ENCODE data around the gene MOB3B. TPM values are rescaled to one million over a fixed set of nuclear protein-coding genes. Genes with fewer than 3 reads are reported as not detected.

The MOB3B gene
- polyA plus RNA-seq, 1 of the 3 experiments (the other 2 are of a cell fraction): 0.90 TPM

DNA sequence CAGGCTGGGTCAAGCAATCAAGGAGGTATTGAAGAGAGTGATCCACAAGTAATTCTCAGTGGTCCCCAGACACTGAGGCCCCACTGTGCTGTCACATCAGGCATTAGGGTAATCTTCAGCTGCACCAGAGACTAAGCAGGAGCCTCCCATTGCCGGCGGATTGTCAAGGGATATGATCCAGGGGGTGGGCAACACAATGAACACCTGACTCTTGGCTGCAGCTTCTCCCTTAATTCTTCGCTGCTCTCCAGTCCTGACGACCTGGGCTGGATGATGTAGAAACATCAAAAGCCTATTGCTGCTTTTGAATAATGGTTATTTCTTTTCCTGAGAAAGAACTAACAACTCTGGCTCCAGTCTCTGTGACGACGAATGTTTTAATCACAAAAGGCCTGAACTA, 83.9 kb downstream of the MOB3B start:
- Histone ChIP-seq H2AFZ (ENCODE audit: low read depth) (no peak overlapping the region), H3K4me3 (ENCODE audit: low read depth in 2 of 2, low read length in 1 of 2) (no peak overlapping the region), H3K27ac (ENCODE audit: low read depth in 2 of 2, low read length in 1 of 2) (no peak overlapping the region), H4K20me1 (ENCODE audit: insufficient read depth) (no peaks in the 10 kb centered on the region), H3K79me2 (ENCODE audit: insufficient read depth) (no peaks in the 10 kb centered on the region), H3K27me3 (ENCODE audit: insufficient read depth) (no peaks in the 10 kb centered on the region), H3K36me3 (replicated peaks in 1 of 2; ENCODE audit: control insufficient read depth in 1 of 2, insufficient read depth in 2 of 2, low read length in 1 of 2) (no peaks in the 10 kb centered on the region), H3K4me2 (no peak overlapping the region), H3K9me2 (no peaks in the 10 kb centered on the region), H3K9ac (no peak overlapping the region), H3K4me1 (ENCODE audit: control insufficient read depth in 1 of 2, insufficient read depth in 2 of 2, low read depth in 1 of 2, low read length in 1 of 2) (no peaks in the 10 kb centered on the region; a peak in 1 of 4 replicates), H3F3A (replicated peaks; ENCODE audit: insufficient read depth) (no peaks in the 10 kb centered on the region), H3K9me3 (no peaks in the 10 kb centered on the region)
- TF ChIP-seq MXI1 (IDR thresholded peaks at IDR 0.05; ENCODE audit: low read depth, low read length) (no peak), NFIC (IDR thresholded peaks at IDR 0.05; ENCODE audit: borderline replicate concordance) (no peak), JUND (IDR thresholded peaks at IDR 0.05) (no peak), FOXJ3 (CRISPR knock-in tag; IDR thresholded peaks at IDR 0.05) (no peak), TCF12 (IDR thresholded peaks at IDR 0.05) (no peak), REST (IDR thresholded peaks at IDR 0.05; ENCODE audit: low read depth, low read length) (no peak)
- TF ChIP-seq, protein P1, sequence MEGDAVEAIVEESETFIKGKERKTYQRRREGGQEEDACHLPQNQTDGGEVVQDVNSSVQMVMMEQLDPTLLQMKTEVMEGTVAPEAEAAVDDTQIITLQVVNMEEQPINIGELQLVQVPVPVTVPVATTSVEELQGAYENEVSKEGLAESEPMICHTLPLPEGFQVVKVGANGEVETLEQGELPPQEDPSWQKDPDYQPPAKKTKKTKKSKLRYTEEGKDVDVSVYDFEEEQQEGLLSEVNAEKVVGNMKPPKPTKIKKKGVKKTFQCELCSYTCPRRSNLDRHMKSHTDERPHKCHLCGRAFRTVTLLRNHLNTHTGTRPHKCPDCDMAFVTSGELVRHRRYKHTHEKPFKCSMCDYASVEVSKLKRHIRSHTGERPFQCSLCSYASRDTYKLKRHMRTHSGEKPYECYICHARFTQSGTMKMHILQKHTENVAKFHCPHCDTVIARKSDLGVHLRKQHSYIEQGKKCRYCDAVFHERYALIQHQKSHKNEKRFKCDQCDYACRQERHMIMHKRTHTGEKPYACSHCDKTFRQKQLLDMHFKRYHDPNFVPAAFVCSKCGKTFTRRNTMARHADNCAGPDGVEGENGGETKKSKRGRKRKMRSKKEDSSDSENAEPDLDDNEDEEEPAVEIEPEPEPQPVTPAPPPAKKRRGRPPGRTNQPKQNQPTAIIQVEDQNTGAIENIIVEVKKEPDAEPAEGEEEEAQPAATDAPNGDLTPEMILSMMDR (IDR thresholded peaks at IDR 0.05): no peak
- WGBS (ENCODE audit: low lambda C conversion rate): 96% methylated on average over 6 of the region's 6 CpGs
- no peak for DNase-seq
- ChIA-PET CTCF (interaction anchor here (1.1 kb wide), 1 partner anchor 11 kb away, joined by 3 read pairs; no protein-coding TSS in a partner anchor), POLR2A (no interaction called here)

DNA sequence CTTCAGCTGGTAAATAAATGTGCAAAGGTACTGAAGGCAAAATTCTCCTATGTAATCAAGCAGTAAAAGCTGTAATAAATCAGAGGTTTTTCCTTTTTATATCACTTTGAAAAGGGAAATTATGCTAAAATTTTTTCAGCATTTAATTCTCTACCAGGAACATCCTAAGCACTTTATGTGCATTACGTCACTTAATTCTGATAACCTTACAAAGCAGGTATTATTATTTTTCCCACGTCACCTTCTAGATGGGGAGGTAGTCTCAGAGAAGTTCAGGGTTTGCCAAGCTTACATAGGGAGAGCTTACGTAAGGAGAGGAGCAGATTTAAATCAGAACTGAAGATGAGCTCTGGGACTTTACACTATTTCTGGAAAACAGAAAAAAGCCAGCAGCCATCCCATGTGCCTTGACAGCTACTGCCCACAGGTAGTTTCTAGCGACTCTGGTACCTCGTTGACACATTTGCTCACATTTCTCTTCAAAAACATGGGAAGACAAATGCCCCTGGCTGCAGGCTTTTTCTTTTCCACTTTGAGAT, 84.5 kb downstream of the MOB3B start:
- H2AFZ ChIP-seq (ENCODE audit: low read depth): no peak overlapping the region
- no peaks in the 10 kb centered on the region for H3F3A ChIP-seq (replicated peaks; ENCODE audit: insufficient read depth)
- WGBS (ENCODE audit: low lambda C conversion rate): 85% methylated on average over 5 of the region's 5 CpGs
- H4K20me1 ChIP-seq (ENCODE audit: insufficient read depth): no peaks in the 10 kb centered on the region
- H3K27me3 ChIP-seq (ENCODE audit: insufficient read depth): no peaks in the 10 kb centered on the region
- no peak overlapping the region for H3K4me2 ChIP-seq
- no peak for DNase-seq
- no peak overlapping the region for H3K27ac ChIP-seq (ENCODE audit: low read depth in 2 of 2, low read length in 1 of 2)
- no peaks in the 10 kb centered on the region; a peak in 1 of 4 replicates for H3K4me1 ChIP-seq (ENCODE audit: control insufficient read depth in 1 of 2, insufficient read depth in 2 of 2, low read depth in 1 of 2, low read length in 1 of 2)
- H3K4me3 ChIP-seq (ENCODE audit: low read depth in 2 of 2, low read length in 1 of 2): no peak overlapping the region
- TF ChIP-seq CHD2 (IDR thresholded peaks at IDR 0.05; ENCODE audit: low read length, partially characterized antibody): no peak
- no peak for TF ChIP-seq JUND (IDR thresholded peaks at IDR 0.05)
- no peak for TF ChIP-seq ZBTB33 (IDR thresholded peaks at IDR 0.05; ENCODE audit: borderline replicate concordance, low read depth)
- no peak for TF ChIP-seq RXRA (IDR thresholded peaks at IDR 0.05; ENCODE audit: borderline replicate concordance, low read depth)
- no peak for TF ChIP-seq NFIC (IDR thresholded peaks at IDR 0.05; ENCODE audit: borderline replicate concordance)
- TF ChIP-seq GABPA (IDR thresholded peaks at IDR 0.05; ENCODE audit: low read depth): no peak
- no peak for TF ChIP-seq ELF1 (IDR thresholded peaks at IDR 0.05)
- no peaks in the 10 kb centered on the region for H3K9me2 ChIP-seq
- no peaks in the 10 kb centered on the region for H3K9me3 ChIP-seq
- ChIA-PET POLR2A (no interaction called here), CTCF (interaction anchor here (1.1 kb wide), 1 partner anchor 11 kb away, joined by 3 read pairs; no protein-coding TSS in a partner anchor)
- H3K79me2 ChIP-seq (ENCODE audit: insufficient read depth): no peaks in the 10 kb centered on the region
- H3K9ac ChIP-seq: no peak overlapping the region
- H3K36me3 ChIP-seq (replicated peaks in 1 of 2; ENCODE audit: control insufficient read depth in 1 of 2, insufficient read depth in 2 of 2, low read length in 1 of 2): no peaks in the 10 kb centered on the region
